Vagina (tissue), 2 donors: ENCODE measurements around the gene HSD17B2. TPM values are rescaled to one million over a fixed set of nuclear protein-coding genes. Genes with fewer than 3 reads are reported as not detected.

Experiments used
- DNase-seq, 2 donors: peaks; one replicate each; pipeline ENCODE4 v3.0.0-alpha.2; 2017; ENCODE audit errors: extremely low spot score in 2 of 2
- H3K27ac ChIP-seq: fragments of 200-600 bp; sonication (generic); one replicate; pipeline ENCODE4 v1.5.1; 2019
- H3K27me3 ChIP-seq: fragments of 200-600 bp; sonication (generic); one replicate; pipeline ENCODE4 v1.5.1; 2019
- H3K36me3 ChIP-seq, 2 donors: fragments of 200-600 bp; sonication (generic); one replicate each; pipeline ENCODE4 v1.5.1; 2017 to 2019
- H3K4me1 ChIP-seq: fragments of 200-600 bp; sonication (generic); one replicate; pipeline ENCODE4 v1.5.1; 2019
- H3K4me3 ChIP-seq, 2 donors: fragments of 200-600 bp; sonication (generic); 1 replicate in 1 of 2; 2 replicates in 1 of 2; pipeline ENCODE4 v1.5.1; 2016 to 2019
- H3K9me3 ChIP-seq: fragments of 200-600 bp; sonication (generic); one replicate; pipeline ENCODE4 v1.5.1; 2019
- CTCF ChIP-seq, 3 experiments: fragments of 450-650 bp in 2 of 3; fragments of 200-600 bp in 1 of 3; sonication (generic) in 1 of 3; IDR thresholded peaks; one replicate each; pipeline ENCODE4 v1.5.1; 2017 to 2019; ENCODE audit warnings: antibody characterized with exemption in 3 of 3, mild to moderate bottlenecking in 2 of 3, moderate library complexity in 2 of 3
- POLR2A ChIP-seq, 2 donors: fragments of 450-650 bp; IDR thresholded peaks; one replicate each; pipeline ENCODE4 v1.6.1; 2017; ENCODE audit warnings: antibody characterized with exemption in 2 of 2, mild to moderate bottlenecking in 2 of 2, moderate library complexity in 2 of 2
- POLR2AphosphoS5 ChIP-seq, 2 donors: sonication (generic); formaldehyde crosslinking; IDR thresholded peaks; one replicate each; pipeline ENCODE4 v1.9.0; 2017; ENCODE audit warnings: antibody characterized with exemption in 2 of 2, mild to moderate bottlenecking in 2 of 2, low read depth in 1 of 2; ENCODE audit not compliant: insufficient read depth in 1 of 2
- intact Hi-C: fragments of 100-400 bp; cut with DNase I; formaldehyde crosslinking; loops from one replicate; pipeline ENCODE4 v1.15.1; 2023
- total RNA-seq: library from RNA; depleted of rRNA; stranded (reverse); fragments of >200 nt; gene quantifications from one replicate; pipeline ENCODE4 v1.2.3, GENCODE V29; 2016

Gene HSD17B2
- total RNA-seq, 1 donor from 2014 or later: 2.9 TPM

- Histone ChIP-seq H3K36me3 (no peaks in the 10 kb centered on the region), H3K4me3 (no peak overlapping the region), H3K27me3 (no peaks in the 10 kb centered on the region), H3K9me3 (no peaks in the 10 kb centered on the region), H3K4me1 (peaks cover 7% of the 10 kb centered on the region), H3K27ac (no peak overlapping the region)
- TF ChIP-seq CTCF (IDR thresholded peaks at IDR 0.05): no peak
- no peak for TF ChIP-seq POLR2AphosphoS5 (IDR thresholded peaks at IDR 0.05; ENCODE audit: insufficient read depth in 1 of 2, low read depth in 1 of 2)
- no peak for TF ChIP-seq POLR2A (IDR thresholded peaks at IDR 0.05)
- intact Hi-C loops: no loop called here
- DNase-seq: no peak
These were observed 1.3 kb upstream of the HSD17B2 start for GRCh38 chr16:82033683-82034300.

GRCh38 chr16:82037251-82037650, 2.2 kb downstream of the HSD17B2 start:
- intact Hi-C loops: no loop called here
- no peak overlapping the region for H3K4me3 ChIP-seq
- H3K9me3 ChIP-seq: no peaks in the 10 kb centered on the region
- peaks cover 7% of the 10 kb centered on the region for H3K4me1 ChIP-seq
- no peak for DNase-seq
- no peaks in the 10 kb centered on the region for H3K27me3 ChIP-seq
- no peaks in the 10 kb centered on the region for H3K36me3 ChIP-seq
- no peak for TF ChIP-seq POLR2AphosphoS5 (IDR thresholded peaks at IDR 0.05; ENCODE audit: insufficient read depth in 1 of 2, low read depth in 1 of 2)
- no peak for TF ChIP-seq POLR2A (IDR thresholded peaks at IDR 0.05)
- H3K27ac ChIP-seq: no peak overlapping the region

- Histone ChIP-seq H3K27ac (no peak overlapping the region), H3K36me3 (no peaks in the 10 kb centered on the region), H3K4me1 (peaks cover 7% of the 10 kb centered on the region), H3K9me3 (no peaks in the 10 kb centered on the region), H3K4me3 (no peak overlapping the region), H3K27me3 (no peaks in the 10 kb centered on the region)
- TF ChIP-seq POLR2A (IDR thresholded peaks at IDR 0.05) (no peak), CTCF (IDR thresholded peaks at IDR 0.05) (no peak), POLR2AphosphoS5 (IDR thresholded peaks at IDR 0.05; ENCODE audit: insufficient read depth in 1 of 2, low read depth in 1 of 2) (no peak)
- intact Hi-C loops: no loop called here
- DNase-seq: no peak
These were observed 2.6 kb downstream of the HSD17B2 start for GRCh38 chr16:82037666-82038065.

GRCh38 chr16:82040296-82040695, 5.2 kb downstream of the HSD17B2 start:
- Histone ChIP-seq H3K36me3 (no peaks in the 10 kb centered on the region), H3K4me3 (no peak overlapping the region), H3K27ac (no peak overlapping the region), H3K4me1 (no peaks in the 10 kb centered on the region), H3K27me3 (no peaks in the 10 kb centered on the region), H3K9me3 (no peaks in the 10 kb centered on the region)
- no peak for DNase-seq
- TF ChIP-seq POLR2A (IDR thresholded peaks at IDR 0.05) (no peak), POLR2AphosphoS5 (IDR thresholded peaks at IDR 0.05; ENCODE audit: insufficient read depth in 1 of 2, low read depth in 1 of 2) (no peak), CTCF (IDR thresholded peaks at IDR 0.05) (no peak)
- intact Hi-C loops: no loop called here

- H3K27ac ChIP-seq: no peak overlapping the region
- no peaks in the 10 kb centered on the region for H3K4me1 ChIP-seq
- no peak for TF ChIP-seq POLR2A (IDR thresholded peaks at IDR 0.05)
- no peak for TF ChIP-seq CTCF (IDR thresholded peaks at IDR 0.05)
- no peak for TF ChIP-seq POLR2AphosphoS5 (IDR thresholded peaks at IDR 0.05; ENCODE audit: insufficient read depth in 1 of 2, low read depth in 1 of 2)
- intact Hi-C loops: no loop called here
- DNase-seq: no peak
- no peaks in the 10 kb centered on the region for H3K9me3 ChIP-seq
- no peaks in the 10 kb centered on the region for H3K36me3 ChIP-seq
- H3K4me3 ChIP-seq: no peak overlapping the region
- no peaks in the 10 kb centered on the region for H3K27me3 ChIP-seq
These were observed 6.5 kb downstream of the HSD17B2 start for GRCh38 chr16:82041542-82041941.
